SKM-1 (cell line): ENCODE data around the gene SOBP.

Experiments used
- DNase-seq: peaks from one replicate; lab custom pipeline; 2025; ENCODE audit not compliant: unreplicated experiment; lab: John Stamatoyannopoulos, UW

SOBP gene

DNA sequence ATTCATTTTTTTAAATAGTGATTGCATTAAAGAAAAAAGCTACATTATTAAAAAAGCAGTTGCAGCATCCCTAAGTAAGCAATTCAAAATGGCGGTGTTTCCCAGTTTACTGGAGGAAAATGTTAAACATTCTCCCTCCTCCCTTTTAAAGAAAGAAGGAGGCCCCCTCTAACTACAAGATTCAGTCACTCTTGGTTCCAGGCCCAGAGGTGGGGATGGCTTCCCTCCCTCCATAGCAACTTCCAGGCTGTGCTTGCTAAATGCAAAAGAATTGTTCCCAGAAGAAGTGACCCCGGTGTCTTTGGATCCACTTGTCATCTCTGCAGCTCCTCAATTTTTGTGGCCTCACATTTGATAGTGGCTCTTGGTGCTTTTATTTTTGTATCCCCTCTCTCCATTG lies 165.9 kb downstream of the SOBP start:
- DNase-seq, result no peak

DNA sequence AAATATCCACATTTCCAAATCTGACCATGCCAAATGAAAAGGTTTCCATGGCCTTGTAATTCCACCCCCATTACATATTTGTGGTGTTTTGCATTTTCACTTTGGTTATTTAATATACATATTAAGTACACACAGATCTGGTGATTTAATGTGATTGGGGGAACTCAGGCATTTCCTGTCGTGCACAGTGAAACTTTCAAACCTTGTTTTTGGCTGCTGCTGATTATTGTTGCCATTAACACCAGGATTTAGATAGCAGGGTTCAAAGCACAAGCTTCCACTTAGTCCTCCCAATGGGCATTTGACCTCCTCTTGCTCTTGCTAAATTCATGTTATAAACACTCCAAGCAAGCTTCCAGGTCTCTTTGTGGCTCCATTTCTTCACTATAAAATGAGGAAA lies 166.5 kb downstream of the SOBP start:
- no peak for DNase-seq

DNA sequence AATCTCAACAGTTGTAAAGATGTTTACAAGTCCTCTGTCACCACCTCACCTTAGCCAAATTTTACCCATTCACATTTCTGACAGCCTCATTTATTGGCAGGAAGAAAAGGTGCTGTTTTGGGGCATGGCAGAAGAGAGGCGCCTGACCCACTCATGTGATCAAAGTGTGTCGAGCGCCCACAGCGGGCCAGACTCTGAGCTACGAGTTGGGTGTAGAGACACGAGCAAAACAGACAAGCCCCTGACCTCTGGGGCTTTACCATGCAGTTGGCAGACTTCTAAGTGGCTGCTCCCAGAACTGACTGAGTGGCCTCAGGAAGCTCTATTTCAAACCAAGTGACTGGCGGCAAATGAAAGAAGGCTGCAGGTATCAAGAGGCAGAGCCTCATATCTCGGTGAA lies 167.0 kb downstream of the SOBP start:
- DNase-seq, result no peak

DNA sequence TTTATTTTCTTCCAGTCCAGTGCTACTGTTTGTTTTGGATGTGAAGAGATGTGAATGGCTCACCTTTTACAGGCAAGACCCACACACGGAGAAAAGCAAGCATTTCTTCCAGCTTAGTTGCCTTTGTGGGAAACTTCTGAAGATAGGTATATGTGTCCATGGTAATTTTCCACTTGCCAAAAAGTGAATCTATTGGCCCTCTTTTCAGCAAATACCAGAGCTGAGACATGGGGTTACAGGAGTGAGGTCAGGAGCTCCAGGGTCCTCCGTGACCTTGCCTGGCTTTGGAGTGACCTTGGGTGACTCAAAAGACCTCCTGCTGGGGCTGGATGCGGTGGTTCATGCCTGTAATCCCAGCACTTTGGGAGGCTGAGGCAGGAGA lies 167.4 kb downstream of the SOBP start:
- no peak for DNase-seq

DNA sequence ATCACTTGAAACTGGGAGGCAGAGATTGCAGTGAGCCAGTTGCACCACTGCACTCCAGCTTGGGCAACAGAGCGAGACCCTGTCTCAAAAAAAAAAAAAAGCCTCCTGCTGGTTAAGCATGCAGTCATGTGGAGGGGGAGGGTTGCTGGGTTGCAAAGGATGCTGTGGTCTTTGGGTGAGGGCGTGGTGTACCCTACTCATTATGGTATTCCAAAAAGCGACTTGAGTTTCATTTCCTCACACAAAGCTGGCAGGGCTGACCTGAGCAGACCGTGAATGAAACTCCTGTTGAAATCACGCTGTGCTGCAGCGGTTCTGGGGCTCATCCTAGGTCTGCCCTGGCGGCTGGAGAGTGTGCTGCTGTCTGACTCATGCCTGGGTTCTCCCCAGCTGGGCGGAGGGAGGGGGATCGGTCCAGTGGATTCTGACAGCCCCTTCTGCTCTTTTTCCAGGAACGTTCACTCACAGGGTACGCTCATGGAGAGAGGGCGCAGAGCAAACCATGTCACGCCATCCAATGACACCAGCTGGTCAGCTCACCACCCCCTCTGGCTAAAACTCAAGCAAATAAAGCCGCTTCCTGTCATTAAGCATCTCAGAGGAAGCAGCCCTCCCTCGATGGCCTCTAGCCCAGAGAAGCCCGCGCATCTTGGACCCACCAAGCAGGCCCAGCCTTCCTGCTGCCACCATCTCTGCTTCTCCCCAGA lies 168.0 kb downstream of the SOBP start:
- DNase-seq, result peak; percentile 29

DNA sequence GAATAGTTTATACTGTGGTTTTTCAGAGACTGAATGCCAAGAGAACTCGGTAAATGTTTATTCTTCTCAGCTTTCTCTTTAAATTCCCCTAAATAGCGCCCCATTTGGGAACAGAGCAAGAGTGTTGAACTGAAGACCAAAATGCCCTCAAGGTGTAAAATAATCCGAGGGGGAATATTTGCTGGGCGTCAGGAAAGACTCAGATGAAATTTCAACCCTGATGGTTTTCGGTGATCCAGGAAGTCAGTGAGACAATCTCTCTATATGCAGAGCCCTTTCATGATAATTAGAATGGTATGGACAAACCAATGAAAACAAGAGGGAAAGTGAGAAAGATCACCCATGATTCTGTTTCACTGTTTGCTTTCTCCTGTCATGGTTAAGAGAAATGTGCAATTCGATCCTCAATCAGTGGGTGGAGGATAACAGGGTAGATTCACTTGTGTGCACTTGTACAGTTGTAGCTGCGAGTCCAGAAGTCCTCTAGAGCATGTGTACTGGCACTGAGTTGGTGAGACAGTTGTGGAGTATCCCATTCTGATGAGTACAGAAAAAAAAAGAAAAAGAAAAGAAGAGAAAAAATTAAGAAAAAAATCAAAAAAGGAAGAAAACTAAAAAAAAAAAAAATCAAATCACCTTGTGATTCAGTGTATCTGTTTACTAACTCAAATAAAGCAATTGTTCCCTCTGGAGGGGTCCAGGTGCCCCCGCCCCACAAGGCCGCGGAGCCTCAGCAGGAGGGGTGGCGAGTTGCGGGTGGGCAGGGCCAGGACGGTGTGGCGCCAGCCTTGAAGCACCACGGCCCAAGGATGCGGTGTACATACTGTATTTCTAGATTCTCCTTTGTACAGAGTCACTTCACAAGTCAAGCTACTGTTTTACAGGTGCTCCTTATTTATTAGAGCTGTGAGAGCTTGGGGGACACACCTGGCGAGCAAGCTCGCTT lies 169.3 kb downstream of the SOBP start:
- DNase-seq, result no peak

DNA sequence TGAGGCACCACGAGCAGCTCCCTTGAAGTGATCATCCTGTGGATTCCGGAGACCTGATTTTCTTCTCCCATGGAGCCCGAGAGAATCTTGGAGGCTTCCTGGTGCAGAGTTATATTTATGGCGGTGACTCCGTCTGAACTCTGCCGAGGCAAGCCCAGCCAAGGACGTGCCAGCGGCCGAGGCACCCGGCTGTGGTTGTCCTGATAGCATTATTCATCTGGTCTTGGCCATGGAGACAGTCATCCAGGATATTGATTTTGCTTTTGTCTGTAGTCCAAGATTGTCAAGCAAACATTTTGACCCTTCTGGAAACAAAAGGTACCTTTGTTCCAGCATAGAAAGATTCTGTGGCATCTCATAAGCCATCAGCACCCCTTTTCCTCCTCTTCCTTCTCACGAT lies 170.9 kb downstream of the SOBP start:
- DNase-seq, result no peak

DNA sequence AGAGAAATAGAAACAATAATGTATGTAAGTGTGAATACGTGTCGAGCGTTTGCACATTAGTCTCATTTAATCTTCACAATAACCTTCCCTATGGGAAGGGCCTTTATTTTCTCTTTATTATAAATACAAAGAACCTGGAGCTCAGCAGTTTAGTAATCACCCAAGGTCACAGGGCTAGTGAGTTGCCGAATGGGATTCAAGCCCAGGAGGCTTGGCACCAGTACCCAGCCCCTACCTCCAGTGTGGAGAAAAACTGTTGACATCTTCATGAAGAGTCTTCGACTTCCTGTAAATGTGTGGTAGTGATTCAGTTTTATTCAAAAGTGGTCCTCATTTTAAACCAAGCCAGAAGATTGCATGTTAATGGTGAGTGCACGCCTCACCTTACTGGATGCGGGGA lies 171.4 kb downstream of the SOBP start:
- no peak for DNase-seq

DNA sequence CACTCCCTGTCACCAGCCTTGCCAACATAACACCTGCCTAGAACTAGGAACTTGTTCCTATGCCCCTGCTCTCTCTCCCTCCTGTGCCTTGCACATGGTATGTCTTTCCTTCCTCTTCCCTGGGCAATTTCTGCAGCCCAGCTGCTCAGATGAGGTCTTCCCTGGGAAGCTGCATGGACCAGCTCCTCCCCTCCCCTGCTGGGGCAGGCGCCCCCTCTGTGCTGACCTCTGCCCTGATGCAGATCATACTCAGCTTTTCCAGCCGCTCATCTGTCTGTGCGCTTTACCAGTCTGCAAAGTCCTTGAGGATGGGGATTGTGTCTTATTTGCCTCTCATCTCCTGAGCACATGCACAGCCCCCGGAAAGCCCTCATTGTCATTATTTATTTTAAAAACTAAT lies 172.4 kb downstream of the SOBP start:
- DNase-seq, result no peak

DNA sequence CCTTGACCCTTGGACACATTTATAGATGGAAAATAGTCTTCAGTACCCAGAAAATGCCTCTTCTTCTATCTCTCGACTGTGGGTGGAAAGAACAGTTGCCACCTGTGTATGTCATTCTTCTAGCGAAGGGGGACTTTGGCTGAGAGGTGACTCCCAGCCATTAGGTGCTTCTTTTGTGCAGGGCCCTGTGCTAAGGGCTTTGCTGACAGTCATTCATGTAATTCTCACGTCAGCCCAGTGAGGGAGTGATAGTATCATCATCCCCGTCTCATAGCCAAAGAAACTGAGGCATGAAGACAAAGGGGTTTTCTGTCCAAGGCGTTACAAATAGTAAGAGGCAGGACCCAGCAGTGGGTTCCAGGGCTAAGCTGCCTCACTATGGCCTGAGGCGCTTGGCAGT lies 173.4 kb downstream of the SOBP start:
- DNase-seq, result no peak

DNA sequence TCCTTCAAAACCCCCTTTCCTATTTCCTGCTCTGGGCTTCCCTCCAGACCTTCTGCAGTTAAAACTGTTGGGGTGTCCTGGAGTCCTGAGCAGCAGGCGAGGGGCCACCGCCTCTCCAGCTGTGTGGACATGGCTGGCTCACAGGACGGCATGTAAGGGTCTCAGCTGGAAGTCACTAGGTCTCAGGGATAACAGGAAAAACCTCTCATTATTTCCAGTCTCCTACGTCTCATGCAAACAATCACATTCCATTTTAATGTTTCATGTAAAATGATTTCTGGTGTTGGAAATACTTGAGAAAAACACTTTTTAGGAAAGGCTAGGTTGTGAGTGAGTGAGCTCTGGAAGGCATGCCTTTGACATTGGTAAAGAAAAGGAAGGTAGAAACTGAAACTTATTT lies 175.5 kb downstream of the SOBP start:
- no peak for DNase-seq

DNA sequence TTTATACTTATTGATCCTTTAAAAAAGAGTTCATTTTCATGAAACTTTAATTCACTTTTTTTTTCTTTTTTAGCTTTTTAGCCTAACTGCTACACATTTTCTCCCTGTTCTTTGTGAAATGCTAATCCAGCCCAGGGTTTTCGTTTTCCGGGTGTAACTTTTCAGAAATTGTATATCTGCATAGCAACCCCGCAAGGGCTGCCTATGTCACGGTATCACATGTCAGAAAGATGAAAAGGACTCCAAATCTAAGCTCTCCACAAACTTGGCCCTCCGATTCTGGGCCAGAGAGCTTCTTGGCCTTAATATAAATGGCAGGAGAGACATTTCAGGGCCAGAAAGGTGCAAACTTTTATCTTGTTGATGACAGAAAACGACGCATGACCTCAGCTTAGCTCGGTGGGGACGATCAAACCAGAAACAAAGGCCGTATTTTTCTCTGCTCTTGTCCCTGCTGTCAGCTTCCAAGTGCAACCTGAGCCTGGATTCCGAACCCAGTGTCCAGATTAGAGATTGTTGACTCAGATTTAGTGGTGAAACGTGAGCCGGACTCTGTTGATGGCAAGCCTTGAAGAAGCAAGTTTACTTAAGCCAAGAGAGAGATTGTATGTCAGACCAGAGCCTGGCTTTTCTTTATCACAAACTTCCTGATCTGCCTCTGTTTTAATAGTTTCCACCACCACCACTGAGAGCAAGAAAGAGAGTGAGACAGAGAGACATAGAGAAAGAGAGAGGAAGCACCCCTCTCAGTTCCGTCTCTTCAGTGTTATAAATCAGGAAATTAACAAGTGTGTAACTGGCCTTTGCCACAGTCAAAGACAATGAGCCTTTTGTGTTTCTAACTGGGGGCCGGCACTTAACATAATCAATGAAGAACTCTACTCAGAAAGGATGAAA lies 176.4 kb downstream of the SOBP start:
- no peak for DNase-seq

DNA sequence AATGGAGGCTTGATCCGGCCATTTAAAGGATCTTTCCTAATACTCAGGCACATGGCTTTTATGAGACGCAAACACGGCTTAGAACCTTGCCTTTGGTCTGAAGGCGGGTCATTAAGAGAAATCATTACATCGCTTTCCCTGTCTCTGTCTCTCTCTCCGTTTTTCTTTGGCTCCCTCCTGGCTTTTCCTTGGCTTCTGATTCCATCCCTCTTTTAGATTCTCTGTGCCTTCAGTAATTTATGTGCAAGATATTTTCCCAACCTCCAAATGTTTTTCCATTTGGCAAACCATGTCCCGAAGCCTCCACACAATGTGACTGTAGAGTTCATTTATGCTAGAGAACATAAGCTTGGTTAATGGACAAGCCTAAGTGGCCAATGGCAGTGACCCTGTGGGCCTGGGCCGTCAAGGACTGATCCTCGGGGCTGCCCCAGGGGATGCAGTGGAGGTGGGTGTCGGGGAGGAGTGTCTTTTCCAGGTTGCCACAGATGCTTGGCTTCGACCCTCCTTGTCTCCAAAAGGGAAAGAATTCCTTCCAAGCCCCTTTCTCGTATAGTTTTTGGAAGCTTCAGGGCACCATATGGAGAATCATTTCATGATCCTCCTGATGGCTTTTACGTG lies 177.2 kb downstream of the SOBP start:
- DNase-seq, result no peak

DNA sequence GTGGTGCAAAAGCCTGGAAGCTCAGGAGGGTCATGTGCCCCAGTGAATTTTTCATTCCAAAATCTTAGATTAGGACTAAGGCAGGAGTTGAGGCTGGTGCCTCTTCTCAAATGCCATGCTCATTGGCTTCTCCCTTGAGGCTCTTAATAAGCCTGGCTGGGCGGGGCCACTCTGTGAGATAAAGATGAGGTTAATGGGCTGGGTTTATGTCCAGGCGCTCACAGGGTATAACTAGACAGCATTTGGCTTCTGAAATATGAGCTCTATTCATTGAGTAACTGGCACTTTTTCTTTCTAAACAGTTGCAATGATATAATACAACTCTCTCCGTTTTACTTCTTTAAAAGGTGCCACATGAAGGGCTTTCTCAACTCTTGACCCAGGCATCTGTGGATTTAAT lies 177.9 kb downstream of the SOBP start:
- no peak for DNase-seq

DNA sequence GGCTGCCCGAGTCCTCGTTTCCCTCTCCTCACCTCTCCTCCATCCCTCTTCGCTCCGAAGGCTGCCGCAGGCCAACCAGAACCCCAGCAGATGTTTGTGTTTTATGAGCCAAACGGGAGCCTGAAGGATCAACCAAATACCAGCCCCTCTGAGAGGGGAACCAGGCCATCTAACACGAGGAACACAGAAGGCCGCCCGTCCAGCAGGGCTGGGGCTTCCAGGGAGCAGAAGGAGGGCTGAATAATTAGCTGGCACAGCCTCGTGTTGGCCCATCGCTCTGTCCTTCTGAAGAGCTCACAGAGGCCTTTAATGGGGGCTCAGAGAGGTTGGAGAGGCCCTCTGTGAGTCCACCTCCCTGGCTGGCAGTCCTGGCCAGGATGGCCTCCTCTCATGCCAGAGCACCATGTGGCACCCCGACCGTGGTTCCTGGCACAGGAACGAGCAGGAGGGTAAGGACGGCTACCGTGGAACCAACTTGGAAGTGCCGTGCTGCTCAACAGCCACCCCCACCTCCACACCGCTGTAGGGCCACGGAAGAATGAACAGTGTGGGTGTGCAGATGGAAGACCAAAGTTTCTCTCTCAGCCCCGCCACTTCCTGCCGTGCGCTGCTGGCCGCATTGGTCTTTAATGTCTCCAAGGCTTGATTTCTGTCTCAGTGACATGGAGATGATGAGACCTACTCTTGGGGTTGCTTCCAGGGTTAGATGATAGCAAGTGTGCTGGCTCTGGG lies 179.0 kb downstream of the SOBP start:
- no peak for DNase-seq

DNA sequence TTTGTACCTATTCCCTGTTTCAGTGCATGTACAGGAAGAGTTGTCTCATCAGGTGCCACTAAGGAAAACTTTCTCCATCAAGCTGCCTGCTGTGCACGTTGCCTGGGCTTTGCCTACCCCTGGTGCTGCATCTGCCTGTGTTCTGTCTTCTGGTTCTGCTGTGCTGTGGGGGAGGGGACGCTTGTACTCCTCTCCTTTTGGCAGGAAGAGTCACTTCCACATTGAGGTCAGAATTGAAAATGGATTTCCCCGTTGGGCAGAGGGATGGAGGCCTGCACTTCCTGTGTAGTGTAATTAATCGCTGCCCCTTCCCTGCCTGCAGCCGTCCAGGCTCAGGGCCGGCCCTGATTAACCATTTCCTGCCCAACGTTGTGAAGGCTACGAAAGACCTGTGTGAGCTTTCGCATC lies 180.9 kb downstream of the SOBP start:
- peak; percentile 68 for DNase-seq

DNA sequence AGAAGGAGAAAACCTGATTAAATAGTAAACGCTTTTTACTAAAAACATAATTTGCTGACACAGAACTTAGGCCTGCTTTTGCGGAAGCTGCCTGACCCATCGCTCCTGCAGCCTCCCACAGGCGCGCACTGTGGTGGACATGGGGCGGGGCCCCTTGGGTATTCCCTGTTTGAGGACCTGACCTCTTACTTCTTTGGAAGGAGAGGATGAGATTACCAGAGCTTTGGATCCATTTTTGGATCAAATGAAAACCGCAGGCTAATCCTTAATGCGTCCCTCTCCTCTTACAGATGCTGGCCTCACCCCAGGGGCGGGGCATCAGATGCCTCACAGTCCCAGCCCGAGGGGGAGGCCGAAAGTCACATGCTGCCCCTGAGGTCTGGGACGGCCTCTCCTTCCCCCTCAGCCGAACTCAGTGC lies 183.2 kb downstream of the SOBP start:
- DNase-seq, result no peak

DNA sequence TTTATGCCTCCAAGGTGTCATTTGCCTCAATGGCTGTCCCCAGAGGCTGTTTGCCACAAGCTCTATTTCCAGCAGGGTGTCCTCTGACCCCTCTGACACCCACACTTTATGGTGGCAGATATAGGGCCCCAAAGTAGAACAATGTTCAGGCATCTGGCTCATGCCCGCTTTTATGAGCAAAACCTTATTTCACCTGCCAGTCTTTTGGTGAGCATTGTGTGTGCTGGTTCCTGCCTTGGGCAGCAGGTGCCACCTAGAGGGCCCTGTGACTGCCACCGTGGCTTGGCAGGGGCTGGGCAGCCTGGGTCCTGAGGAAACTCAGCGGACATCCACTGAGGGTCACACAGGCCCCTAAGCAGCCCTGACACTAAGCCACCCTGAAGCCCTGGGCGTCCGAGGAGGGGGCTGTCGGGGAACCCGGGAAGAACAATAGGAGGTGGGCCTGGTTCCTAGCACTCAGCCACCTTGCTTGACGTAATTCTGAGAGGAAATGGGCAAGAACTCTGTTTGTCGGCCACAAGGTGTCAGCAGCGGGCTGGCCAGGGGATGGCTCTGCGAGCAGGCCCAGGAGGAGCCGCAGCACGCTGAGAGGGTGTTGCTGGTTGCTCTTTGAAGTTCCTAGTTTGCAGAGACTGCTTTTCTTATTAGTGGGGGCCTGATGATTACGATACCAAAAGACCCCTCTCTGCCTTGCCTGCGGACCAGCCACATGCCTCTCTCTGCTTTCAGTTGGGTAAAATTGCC lies 185.2 kb downstream of the SOBP start:
- peak; percentile 62 for DNase-seq

DNA sequence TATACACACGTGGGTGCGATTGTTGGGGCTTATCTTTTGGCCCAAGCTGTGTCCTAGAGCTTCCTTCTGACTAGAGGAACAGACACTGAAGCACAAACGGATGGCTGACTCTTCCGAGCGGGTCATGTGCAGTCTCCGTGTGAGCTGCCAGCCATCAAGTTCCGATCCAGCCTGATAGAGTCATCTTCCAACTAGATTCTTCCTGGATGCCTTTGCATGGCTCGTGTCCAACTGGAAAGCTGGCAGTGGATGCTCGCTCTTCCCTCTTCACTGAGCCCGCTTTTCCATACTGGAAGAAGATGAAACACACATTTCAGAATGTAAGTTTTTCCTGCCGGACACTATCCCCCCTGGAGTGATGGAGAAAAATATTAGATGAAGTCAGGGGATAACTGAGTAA lies 186.1 kb downstream of the SOBP start:
- no peak for DNase-seq

DNA sequence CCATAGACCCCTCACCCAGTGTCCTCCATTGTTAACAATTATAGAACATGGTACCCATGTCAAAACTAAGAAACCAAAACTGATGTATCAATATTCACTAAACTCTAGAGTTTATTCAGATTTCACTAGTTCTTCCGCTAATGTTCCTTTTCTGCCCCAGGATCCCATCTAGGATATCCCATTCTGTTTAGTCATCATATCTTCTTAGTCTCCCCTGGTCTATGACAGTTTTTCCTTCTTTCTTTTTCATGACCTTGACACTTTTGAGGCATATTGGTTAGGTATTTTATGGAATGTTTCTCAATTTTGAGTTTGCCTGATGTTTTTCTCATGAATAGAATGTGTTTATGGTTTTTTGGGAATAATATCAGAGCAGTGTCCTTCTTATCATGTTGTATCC lies 187.5 kb downstream of the SOBP start:
- no peak for DNase-seq
